Kidney epithelial cell (primary cell): ENCODE measurements around the gene TTC33. TPM values are rescaled to one million over a fixed set of nuclear protein-coding genes. Genes with fewer than 3 reads are reported as not detected.
"Not testable (repeated sequence)": the region's sequence is repeated elsewhere in the genome, so short reads cannot be mapped to it uniquely, and the experiment has no call there.

Experiments used
- DNase-seq: peaks from one replicate; pipeline ENCODE4 v3.0.0-alpha.2; 2010; ENCODE audit warnings: low read depth
- H3K27me3 ChIP-seq: 2 replicates; pipeline ENCODE4 v1.6.0; 2011; ENCODE audit warnings: low read length; ENCODE audit not compliant: control insufficient read depth, insufficient read depth
- H3K36me3 ChIP-seq: 2 replicates; pipeline ENCODE4 v1.5.1; 2011; ENCODE audit warnings: low read length; ENCODE audit not compliant: control insufficient read depth, insufficient read depth
- H3K4me3 ChIP-seq: 2 replicates; pipeline ENCODE4 v1.5.1; 2011; ENCODE audit warnings: low read depth, mild to moderate bottlenecking, control low read depth, low read length
- total RNA-seq: library from RNA; depleted of rRNA; stranded (reverse); fragments of >200 nt; gene quantifications from 2 replicates; pipeline ENCODE4 v1.2.3, GENCODE V29; 2015
- TF ChIP-seq, protein P1 (sequence below): IDR thresholded peaks from 2 replicates; pipeline ENCODE4 v1.5.1; 2011; ENCODE audit warnings: mild to moderate bottlenecking, moderate library complexity, low read length, control low read depth, inconsistent platforms; ENCODE audit not compliant: insufficient read depth, poor library complexity, severe bottlenecking

Gene TTC33
- total RNA-seq, 1 donor from 2014 or later, result 13.8 TPM

DNA sequence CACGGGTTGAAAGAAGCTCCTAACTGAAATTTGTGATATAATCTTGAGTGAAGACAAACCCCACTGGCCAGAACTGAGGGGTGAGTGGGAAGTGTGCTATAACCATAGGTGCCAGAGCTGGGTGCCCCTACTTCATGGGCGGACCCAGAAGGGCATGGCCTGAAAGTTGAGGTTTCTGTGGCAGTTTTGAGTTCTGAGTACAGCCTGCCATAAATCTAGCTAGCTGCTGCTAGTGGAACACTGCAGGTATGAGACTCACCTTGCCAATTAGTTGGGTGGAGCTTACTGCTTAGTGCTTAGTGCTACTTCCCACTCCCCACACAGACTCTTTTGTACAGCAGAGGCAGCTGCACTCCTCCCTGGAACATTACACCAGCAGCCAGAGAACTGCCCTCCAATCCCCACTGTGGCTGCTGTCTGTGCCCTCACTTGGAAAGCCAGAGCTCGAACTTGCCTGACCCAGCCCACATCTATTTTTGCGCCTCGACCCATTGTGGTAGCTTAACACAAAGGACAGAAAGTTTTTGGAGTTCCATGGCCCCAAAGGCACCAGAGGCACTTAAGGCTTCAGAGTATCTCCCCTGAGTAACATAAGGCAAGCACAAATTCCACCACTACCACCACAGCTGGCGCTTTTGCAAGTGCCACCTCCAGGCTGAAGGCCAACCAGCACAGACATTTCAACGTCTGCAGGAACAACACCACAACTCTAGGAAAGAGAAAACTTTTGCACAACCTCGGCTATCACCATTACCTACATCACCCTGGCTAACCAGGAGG lies 103.1 kb downstream of the TTC33 start:
- no peak overlapping the region for H3K4me3 ChIP-seq
- TF ChIP-seq, protein P1, sequence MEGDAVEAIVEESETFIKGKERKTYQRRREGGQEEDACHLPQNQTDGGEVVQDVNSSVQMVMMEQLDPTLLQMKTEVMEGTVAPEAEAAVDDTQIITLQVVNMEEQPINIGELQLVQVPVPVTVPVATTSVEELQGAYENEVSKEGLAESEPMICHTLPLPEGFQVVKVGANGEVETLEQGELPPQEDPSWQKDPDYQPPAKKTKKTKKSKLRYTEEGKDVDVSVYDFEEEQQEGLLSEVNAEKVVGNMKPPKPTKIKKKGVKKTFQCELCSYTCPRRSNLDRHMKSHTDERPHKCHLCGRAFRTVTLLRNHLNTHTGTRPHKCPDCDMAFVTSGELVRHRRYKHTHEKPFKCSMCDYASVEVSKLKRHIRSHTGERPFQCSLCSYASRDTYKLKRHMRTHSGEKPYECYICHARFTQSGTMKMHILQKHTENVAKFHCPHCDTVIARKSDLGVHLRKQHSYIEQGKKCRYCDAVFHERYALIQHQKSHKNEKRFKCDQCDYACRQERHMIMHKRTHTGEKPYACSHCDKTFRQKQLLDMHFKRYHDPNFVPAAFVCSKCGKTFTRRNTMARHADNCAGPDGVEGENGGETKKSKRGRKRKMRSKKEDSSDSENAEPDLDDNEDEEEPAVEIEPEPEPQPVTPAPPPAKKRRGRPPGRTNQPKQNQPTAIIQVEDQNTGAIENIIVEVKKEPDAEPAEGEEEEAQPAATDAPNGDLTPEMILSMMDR, result no peak
- no peak for DNase-seq
- H3K36me3 ChIP-seq, result no peaks in the 10 kb centered on the region
- H3K27me3 ChIP-seq, result no peaks in the 10 kb centered on the region

- no peaks in the 10 kb centered on the region for H3K36me3 ChIP-seq
- no peak overlapping the region for H3K4me3 ChIP-seq
- no peaks in the 10 kb centered on the region for H3K27me3 ChIP-seq
- DNase-seq, result no peak
- TF ChIP-seq, protein P1, result no peak
Measured at GRCh38 chr5:40651201-40651600, 104.6 kb downstream of the TTC33 start.

GRCh38 chr5:40649463-40650030 lies 106.2 kb downstream of the TTC33 start:
- H3K4me3 ChIP-seq, result no peak overlapping the region
- H3K36me3 ChIP-seq, result no peaks in the 10 kb centered on the region
- TF ChIP-seq, protein P1, result no peak
- no peak for DNase-seq
- H3K27me3 ChIP-seq, result no peaks in the 10 kb centered on the region

DNA sequence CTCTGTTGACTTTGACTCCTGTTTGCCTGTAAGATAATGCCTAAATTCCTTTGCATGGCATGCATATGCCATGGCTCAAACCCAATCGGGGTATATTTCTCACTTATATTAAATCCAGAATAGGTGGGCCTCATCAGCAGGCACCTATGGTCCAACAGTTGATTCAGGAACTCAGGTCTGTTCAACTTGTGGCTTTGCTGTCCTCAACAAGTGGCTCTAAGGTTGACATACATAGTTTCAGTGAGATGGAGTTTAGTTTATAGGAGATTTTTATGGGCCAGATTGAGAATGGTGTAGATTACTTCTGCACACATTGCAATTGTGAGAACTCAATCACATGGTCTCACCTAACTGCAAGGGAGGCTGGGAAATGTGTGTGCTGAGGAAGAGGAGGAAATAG lies 107.6 kb downstream of the TTC33 start:
- DNase-seq, result no peak
- Histone ChIP-seq H3K36me3 (no peaks in the 10 kb centered on the region), H3K4me3 (no peak overlapping the region), H3K27me3 (no peaks in the 10 kb centered on the region)
- TF ChIP-seq, protein P1, result no peak

DNA sequence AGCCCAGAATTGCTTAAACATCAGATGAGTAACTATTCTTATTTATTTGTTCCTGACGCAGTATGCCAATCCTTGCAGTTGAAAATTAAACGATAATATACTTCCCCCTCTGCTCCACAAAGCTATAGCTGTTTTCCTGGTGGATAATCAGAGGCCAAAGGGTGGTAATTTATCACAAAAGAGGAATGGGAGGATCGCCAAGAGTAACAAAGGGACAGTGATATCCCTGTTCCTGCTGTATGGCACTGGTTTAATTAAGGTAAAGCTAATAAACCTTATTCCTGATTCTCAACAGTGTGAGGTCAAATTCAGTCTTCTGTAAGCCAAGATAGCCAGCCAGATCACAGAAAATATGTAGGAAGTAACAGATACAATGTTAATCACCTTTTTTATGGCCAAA lies 109.5 kb downstream of the TTC33 start:
- Histone ChIP-seq H3K36me3 (no peaks in the 10 kb centered on the region), H3K27me3 (no peaks in the 10 kb centered on the region), H3K4me3 (no peak overlapping the region)
- no peak for DNase-seq
- TF ChIP-seq, protein P1, result no peak

DNA sequence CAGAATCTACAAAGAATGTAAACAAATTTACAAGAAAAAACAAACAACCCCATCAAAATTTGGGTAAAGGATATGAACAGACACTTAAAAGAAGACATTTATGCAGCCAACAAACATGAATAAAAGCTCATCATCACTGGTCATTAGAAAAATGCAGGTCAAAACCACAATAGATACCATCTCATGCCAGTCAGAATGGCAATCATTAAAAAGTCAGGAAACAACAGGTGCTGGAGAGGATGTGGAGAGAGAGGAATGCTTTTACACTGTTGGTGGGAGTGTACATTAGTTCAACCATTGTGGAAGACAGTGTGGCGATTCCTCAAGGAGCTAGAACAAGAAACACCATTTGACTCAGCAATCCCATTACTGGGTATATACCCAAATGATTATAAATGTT lies 116.2 kb downstream of the TTC33 start:
- H3K36me3 ChIP-seq, DNase-seq, H3K27me3 ChIP-seq, H3K4me3 ChIP-seq: not testable (repeated sequence)
